ENCODE results near the gene ARHGAP6. TPM values are rescaled to one million over a fixed set of nuclear protein-coding genes. Genes with fewer than 3 reads are reported as not detected.
"Not testable (repeated sequence)": the region's sequence is repeated elsewhere in the genome, so short reads cannot be mapped to it uniquely, and the experiment has no call there.

ARHGAP6 gene
- polyA plus RNA-seq, 3 donors: 0.31 to 1.1 (median 0.40) TPM

DNA sequence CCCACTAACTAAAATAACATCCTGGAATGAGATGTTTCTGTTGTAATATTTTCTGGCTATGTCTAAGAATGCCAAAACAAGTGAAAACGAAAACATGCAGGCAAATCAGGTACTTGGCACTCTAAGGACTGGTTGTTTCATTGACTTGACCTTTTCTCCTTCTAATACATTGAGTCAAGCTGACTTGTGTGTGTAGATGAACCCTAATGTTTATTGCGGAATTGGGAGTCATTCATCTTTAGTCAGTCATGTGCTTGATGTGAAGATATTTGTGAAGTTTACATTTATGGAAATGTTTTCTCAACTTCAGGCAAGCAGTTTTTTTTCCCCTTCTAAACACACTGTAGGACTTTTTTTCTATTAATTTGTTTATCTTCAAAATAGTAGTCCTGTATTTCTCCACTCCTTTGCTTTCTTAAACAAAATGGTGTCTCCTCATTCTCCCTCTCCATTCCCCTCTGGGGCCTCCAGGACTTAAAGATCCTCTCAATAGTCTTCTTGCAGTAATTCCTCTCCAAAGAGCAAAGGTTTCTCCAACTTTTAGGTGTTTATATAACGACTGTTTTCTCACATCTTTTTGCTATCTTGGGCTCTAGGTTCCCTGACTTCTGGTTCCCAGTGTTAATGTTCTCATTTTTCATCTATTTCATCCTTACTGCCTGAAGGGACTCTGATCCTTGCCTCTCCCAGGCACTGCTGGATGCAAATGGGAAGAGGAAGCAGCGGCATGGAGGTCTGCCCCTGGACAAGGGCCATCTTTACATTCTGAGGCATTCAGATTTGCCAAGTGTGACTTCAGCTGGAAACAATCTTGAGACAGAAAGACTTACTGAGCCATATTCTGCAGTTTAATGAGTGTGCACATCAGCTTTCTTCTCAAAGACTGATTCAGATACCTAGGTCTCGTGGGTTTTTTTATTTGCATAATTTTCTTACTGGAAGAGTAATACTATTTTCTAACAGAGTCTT lies 166.4 kb downstream of the ARHGAP6 start:
- Mint-ChIP-seq H3K4me3 (no peak overlapping the region), H3K27ac (no peak overlapping the region), H3K9me3 (peaks cover 0 to 2% (median 0%) of the 10 kb centered on the region in 7 donors), H3K4me1 (no peaks in the 10 kb centered on the region), H3K36me3 (no peaks in the 10 kb centered on the region), H3K27me3 (ENCODE audit: low read depth in 3 of 3) (peaks cover 0 to 2% (median 0%) of the 10 kb centered on the region in 3 donors)
- WGBS (ENCODE audit: insufficient coverage): no CpG with 5 or more reads among the region's 5 CpGs
- DNase-seq: no peak
- no peak overlapping the region for H3K4me2 ChIP-seq (replicated peaks; ENCODE audit: extremely low read depth, low read length, poor library complexity, severe bottlenecking)
- no peaks in the 10 kb centered on the region for H3K9me3 ChIP-seq (replicated peaks in 1 of 2; ENCODE audit: control insufficient read depth in 1 of 2, insufficient read depth in 1 of 2, low read length in 2 of 2)
- H3K4me3 ChIP-seq (replicated peaks in 1 of 3; ENCODE audit: low read depth in 2 of 3, low read length in 3 of 3): no peak overlapping the region
- no peak overlapping the region for H3K9ac ChIP-seq (ENCODE audit: insufficient read depth, low read length, poor library complexity, severe bottlenecking)
- H4K20me1 ChIP-seq (ENCODE audit: insufficient read depth, low read length): no peaks in the 10 kb centered on the region
- H3K27ac ChIP-seq (ENCODE audit: low read depth in 1 of 2, low read length in 2 of 2): no peak overlapping the region
- no peaks in the 10 kb centered on the region for H3K27me3 ChIP-seq (ENCODE audit: control insufficient read depth in 2 of 2, insufficient read depth in 2 of 2, low read length in 2 of 2)
- H3K79me2 ChIP-seq (ENCODE audit: insufficient read depth, low read length): no peaks in the 10 kb centered on the region
- no peaks in the 10 kb centered on the region for H3K36me3 ChIP-seq (replicated peaks in 1 of 2; ENCODE audit: control insufficient read depth in 1 of 2, insufficient read depth in 2 of 2, low read length in 2 of 2)
- intact Hi-C loops (cut with micrococcal nuclease): no loop called here
- no peaks in the 10 kb centered on the region for H3K4me1 ChIP-seq (ENCODE audit: control insufficient read depth in 1 of 2, insufficient read depth in 2 of 2, low read length in 2 of 2)
- H2AFZ ChIP-seq (ENCODE audit: insufficient read depth, low read depth, low read length, poor library complexity, severe bottlenecking): no peak overlapping the region
- no peak for TF ChIP-seq CTCF (IDR thresholded peaks at IDR 0.05)

DNA sequence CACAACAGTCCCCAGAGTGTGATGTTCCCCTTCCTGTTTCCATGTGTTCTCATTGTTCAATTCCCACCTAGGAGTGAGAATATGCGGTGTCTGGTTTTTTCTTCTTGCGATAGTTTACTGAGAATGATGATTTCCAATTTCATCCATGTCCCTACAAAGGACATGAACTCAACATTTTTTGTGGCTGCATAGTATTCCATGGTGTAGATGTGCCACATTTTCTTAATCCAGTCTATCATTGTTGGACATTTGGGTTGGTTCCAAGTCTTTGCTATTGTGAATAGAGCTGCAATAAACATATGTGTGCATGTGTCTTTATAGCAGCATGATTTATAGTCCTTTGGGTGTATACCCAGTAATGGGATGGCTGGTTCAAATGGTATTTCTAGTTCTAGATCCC lies 174.3 kb downstream of the ARHGAP6 start:
- H3K4me1 ChIP-seq (ENCODE audit: control insufficient read depth in 1 of 2, insufficient read depth in 2 of 2, low read length in 2 of 2); H3K79me2 ChIP-seq (ENCODE audit: insufficient read depth, low read length); H3K4me2 ChIP-seq (replicated peaks; ENCODE audit: extremely low read depth, low read length, poor library complexity, severe bottlenecking); H3K9me3 ChIP-seq (replicated peaks in 1 of 2; ENCODE audit: control insufficient read depth in 1 of 2, insufficient read depth in 1 of 2, low read length in 2 of 2); H3K4me3 Mint-ChIP-seq; H3K4me3 ChIP-seq (replicated peaks in 1 of 3; ENCODE audit: low read depth in 2 of 3, low read length in 3 of 3); H4K20me1 ChIP-seq (ENCODE audit: insufficient read depth, low read length); H3K9ac ChIP-seq (ENCODE audit: insufficient read depth, low read length, poor library complexity, severe bottlenecking); H3K27ac Mint-ChIP-seq; H3K4me1 Mint-ChIP-seq; H3K36me3 ChIP-seq (replicated peaks in 1 of 2; ENCODE audit: control insufficient read depth in 1 of 2, insufficient read depth in 2 of 2, low read length in 2 of 2); DNase-seq; H3K27me3 Mint-ChIP-seq (ENCODE audit: low read depth in 3 of 3); H3K27ac ChIP-seq (ENCODE audit: low read depth in 1 of 2, low read length in 2 of 2); H3K36me3 Mint-ChIP-seq; intact Hi-C loops (cut with micrococcal nuclease); H3K27me3 ChIP-seq (ENCODE audit: control insufficient read depth in 2 of 2, insufficient read depth in 2 of 2, low read length in 2 of 2); H3K9me3 Mint-ChIP-seq; H2AFZ ChIP-seq (ENCODE audit: insufficient read depth, low read depth, low read length, poor library complexity, severe bottlenecking): not testable (repeated sequence)
- WGBS (ENCODE audit: insufficient coverage): no CpG with 5 or more reads among the region's 2 CpGs
